ENCODE data around the gene IFITM2. TPM values are rescaled to one million over a fixed set of nuclear protein-coding genes. Genes with fewer than 3 reads are reported as not detected.

IFITM2 gene
- total and polyA plus RNA-seq, 2 donors (not counting 1 experiment from before 2014, with no cell fraction given), result 72.1 to 451 TPM

GRCh38 chr11:280706-281485, 26.7 kb upstream of the IFITM2 start:
- Histone ChIP-seq H3K27me3 (replicated peaks in 1 of 4; ENCODE audit: control extremely low read depth in 1 of 4, control insufficient read depth in 3 of 4, insufficient read depth in 4 of 4, low read length in 3 of 4) (peaks cover 0 to 51% (median 21%) of the 10 kb centered on the region in 4 experiments), H3K4me3 (ENCODE audit: control extremely low read depth in 1 of 5, extremely low read depth in 1 of 5, insufficient read depth in 1 of 5, low read depth in 2 of 5, low read length in 4 of 5) (peak overlapping the region; percentile 22 to 57 (median 25)), H2AFZ (ENCODE audit: insufficient read depth, low read depth, low read length, poor library complexity, severe bottlenecking) (peak overlapping the region; percentile 66), H3K9me3 (ENCODE audit: control extremely low read depth in 1 of 3, control insufficient read depth in 2 of 3, insufficient read depth in 1 of 3, low read length in 2 of 3) (peaks cover 0 to 21% (median 0%) of the 10 kb centered on the region in 3 donors), H3K9ac (ENCODE audit: low read length) (peak overlapping the region; percentile 56), H4K20me1 (ENCODE audit: control insufficient read depth, insufficient read depth, low read length, poor library complexity, severe bottlenecking) (peaks cover 5% of the 10 kb centered on the region), H3K27ac (ENCODE audit: low read length in 2 of 2) (no peak overlapping the region), H3K36me3 (replicated peaks in 1 of 2; ENCODE audit: control extremely low read depth in 1 of 2, control insufficient read depth in 1 of 2, extremely low read depth in 1 of 2, insufficient read depth in 2 of 2, low read length in 1 of 2) (no peaks in the 10 kb centered on the region), H3K4me2 (replicated peaks; ENCODE audit: low read depth, low read length, poor library complexity, severe bottlenecking) (peak overlapping the region; percentile 85), H3K79me2 (ENCODE audit: control insufficient read depth, insufficient read depth, low read length) (no peaks in the 10 kb centered on the region), H3K4me1 (ENCODE audit: control insufficient read depth in 2 of 2, insufficient read depth in 2 of 2, low read length in 2 of 2) (peaks cover 36% of the 10 kb centered on the region in 2 donors)
- ATAC-seq (ENCODE audit: low read depth), result peak; percentile 53
- 16% methylated on average over 79 of the region's 79 CpGs for WGBS (ENCODE audit: insufficient coverage)
- Mint-ChIP-seq H3K9me3 (ENCODE audit: insufficient read depth) (peaks cover 2% of the 10 kb centered on the region), H3K4me1 (peaks cover 34% of the 10 kb centered on the region), H3K4me3 (peak overlapping the region; percentile 78), H3K27ac (no peak overlapping the region), H3K27me3 (peaks cover 31% of the 10 kb centered on the region)
- TF ChIP-seq EZH2 (IDR thresholded peaks at IDR 0.05; ENCODE audit: borderline replicate concordance, insufficient read depth, low read depth, low read length, poor library complexity, severe bottlenecking) (no peak), CTCF (IDR thresholded peaks at IDR 0.05) (no peak)
- DNase-seq, result peak; percentile 76
- intact Hi-C loops (cut with micrococcal nuclease), result loop anchor here (1.0 kb wide), 3 partner anchors 7 to 31 kb away; no protein-coding TSS in a partner anchor
- ChIA-PET POLR2A (interaction anchor here (0.8 to 2.2 kb wide), 5 partner anchors 13 to 255 kb away, joined by 3 to 8 read pairs (median 3); no protein-coding TSS in a partner anchor), CTCF (interaction anchor here (0.6 to 3.9 kb wide), 7 partner anchors 13 to 256 kb away, joined by 3 to 34 read pairs (median 4); no protein-coding TSS in a partner anchor)

Data from B cell (primary cell).